Fibroblast of upper back skin (primary cell): Measurements from ENCODE around the gene TMEM132D.
"Not testable (repeated sequence)": the region's sequence is repeated elsewhere in the genome, so short reads cannot be mapped to it uniquely, and the experiment has no call there.

Experiments
- DNase-seq: peaks from one replicate; pipeline ENCODE4 v3.0.0-alpha.2; 2013

Gene TMEM132D

DNA sequence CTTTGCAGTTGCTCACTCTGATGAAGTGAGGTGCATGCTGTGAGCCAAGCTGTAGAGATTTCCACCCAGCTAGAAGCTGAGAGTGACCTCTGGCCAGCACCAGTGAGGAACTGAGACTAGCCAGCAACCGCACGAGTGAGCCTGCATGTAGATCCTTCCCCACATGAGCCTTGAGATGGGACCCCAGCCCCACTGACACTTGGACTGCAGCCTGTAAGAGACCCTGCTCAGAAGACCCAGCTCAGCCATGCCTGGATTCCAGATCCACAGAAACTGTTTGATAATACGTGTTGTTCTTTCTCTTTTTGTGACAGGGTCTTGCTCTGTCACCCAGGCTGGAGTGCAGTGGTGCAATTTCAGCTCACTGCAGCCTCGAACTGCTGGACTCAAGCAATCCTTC lies 821.4 kb downstream of the TMEM132D start:
- DNase-seq = no peak

DNA sequence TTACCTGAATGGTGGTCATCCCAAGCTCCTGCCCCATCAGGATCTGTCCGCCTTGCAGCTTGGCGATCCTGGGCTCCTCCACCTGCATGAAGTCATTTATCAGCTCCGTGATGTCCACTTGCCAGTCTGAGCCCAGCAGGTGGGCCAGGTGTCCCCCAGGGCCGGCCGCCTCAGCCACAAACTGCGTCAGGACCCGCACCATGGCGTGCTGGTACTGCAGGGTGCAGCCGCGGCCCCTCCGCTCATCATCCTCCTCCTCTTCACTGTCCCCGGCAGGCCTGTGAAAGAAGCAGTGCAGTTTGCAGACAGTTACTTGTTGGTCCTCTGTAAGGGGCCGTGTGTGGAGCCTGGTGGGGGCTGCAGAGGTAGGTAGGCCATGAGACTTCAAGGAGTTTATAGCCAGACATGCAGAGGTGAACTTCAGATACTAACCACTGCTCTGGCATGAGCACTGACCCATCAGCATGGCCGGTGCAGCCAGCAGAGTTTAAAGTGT lies 822.0 kb downstream of the TMEM132D start:
- DNase-seq = no peak

DNA sequence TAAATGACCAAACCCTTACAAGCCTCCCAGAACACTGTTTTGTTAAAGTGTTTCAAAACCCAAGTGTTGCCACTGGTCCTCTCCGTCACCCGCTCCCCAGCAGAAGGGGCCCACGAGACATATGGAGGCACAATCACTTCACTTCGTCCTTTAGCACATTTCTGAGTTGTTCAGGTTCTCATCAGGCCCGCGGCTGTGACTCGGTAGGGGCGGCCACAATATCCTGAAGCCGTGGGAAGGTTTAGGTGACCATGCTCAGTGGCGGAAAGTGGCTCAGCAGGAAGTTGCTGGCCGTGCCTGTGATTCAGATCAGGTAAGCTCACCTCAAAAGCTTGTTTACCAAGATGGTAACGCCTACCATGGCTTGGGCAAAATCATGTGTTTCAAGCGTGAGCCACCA lies 823.0 kb downstream of the TMEM132D start:
- no peak for DNase-seq

DNA sequence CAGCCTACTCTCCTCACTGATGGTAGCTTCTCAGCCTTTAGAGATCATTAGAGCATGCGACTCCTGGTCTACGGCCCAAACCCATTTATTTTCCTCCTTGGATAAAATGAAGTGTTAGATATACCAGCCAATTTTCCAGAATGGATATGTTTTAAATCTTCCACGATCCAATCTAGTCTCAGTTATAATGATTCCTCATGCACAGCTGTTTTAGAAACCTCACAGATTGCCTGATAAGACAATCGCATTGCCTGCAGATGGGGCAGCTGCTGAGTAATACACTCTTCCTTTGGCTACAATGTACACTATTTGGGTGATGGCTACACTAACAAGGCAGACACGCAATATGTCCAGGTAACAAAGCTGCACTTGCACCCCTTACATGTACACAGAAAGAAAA lies 823.4 kb downstream of the TMEM132D start:
- DNase-seq = no peak

DNA sequence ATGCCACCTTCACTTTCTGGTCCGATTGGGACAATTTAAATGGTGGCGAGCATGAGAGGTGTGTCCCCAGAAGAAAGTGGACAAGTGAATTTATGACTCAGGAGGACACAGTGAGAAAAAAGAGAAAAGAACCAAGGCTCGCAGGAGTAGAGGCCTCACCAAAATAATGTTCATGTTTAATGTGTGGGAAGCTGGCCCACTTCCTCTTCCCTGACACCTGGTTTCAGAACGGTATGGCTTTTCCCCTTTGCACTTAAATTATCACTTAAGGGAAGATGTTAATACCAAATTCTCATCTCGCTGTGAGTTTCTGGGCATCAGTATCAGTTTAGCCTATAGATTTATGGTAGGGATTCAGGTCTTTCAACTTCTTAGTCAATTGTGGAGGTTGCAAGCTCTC lies 824.1 kb downstream of the TMEM132D start:
- DNase-seq = no peak

DNA sequence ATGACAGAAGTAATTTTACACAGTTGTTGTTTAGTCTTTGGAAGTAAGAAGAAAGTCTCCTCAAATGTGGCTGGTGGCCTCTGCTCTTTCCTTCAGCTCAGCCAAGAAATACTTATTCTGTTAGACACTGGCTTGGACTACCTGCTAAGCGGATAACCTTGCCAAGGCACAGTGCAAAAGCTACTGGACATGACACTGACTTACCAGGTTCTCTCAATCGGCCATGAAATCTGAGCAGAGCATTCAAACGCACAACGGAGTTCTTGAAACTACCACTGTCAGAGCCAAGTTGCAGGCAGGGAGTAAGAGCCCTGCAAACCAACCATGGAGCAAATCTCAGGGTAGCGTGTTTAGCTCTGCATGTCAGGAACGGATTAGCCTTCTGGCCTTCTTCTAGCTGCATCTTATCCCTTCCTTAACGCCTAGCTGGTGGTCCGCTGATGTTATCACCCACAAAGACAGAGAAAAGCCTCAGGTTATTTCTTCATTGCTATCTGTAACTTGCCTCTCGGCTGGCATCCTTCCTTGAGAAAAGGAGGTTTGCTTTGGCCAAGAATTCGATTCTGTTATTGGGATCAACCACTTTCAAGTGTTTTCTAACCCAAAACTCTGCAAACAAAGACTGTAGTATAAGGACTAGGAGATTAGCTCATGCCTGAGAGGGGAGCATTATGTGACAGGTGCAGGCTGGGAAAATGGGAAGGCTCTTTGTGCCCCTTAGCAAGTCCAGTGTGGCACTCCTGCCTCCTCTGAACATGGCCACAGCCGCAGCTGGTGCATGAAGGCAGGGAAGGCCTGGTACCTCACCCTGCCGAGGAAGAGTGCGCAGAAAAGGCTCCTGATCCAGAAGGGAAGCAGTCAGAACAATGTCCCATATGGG lies 827.1 kb downstream of the TMEM132D start:
- DNase-seq = no peak

DNA sequence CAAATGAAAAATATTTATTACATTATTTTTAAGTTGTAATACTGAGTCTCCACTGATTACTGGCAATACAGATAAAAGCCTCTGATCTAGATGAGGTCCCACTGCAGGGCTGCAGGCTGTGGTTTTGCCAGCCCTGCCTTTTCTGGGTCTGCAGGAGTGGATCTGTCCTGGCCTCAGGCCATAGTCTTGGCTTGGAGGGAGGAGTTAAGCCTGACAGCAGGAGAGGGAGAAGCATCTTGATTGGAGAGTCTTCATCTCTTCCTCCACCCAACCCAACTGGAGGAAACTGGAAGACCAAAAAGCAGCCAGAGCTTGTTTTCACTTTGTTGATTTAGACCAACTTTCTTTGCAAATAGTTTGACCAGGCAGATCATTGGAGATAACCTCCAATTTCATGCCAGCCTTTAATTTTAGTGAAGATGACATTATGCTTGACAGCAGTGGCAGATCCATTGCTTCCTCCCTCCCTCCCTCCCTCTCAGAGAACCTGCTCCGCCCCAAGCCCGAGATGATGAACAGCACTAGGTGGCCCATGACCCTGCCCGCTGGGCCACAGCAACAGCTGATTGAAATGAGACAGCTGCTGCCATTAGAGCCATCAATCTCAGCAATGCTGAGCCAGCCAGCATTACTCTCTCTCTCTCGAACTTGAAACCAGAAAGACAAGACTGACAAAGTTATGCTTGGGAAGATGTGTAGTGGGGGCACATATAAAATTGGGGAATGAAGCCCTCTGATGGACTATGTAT lies 828.2 kb downstream of the TMEM132D start:
- DNase-seq = no peak

DNA sequence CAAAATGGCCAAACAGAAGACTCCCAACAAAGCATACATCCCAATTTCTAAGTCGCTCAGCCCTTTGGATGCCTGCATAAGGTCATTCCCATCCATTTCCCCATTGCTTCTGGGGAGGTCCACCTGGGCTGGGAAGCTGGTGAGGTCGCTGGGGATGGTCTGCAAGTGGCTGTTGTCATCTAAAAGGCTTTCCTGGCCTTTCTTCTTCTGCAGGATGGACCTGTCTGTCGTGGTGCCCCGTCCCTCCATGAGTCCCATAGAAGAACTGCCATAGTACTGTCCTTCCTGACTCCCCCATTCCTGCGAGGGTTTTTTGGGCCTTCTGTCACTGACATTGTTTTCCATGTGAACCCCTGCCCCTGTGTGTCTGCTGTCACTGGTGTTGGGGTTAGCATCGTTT lies 829.4 kb downstream of the TMEM132D start:
- no peak for DNase-seq

DNA sequence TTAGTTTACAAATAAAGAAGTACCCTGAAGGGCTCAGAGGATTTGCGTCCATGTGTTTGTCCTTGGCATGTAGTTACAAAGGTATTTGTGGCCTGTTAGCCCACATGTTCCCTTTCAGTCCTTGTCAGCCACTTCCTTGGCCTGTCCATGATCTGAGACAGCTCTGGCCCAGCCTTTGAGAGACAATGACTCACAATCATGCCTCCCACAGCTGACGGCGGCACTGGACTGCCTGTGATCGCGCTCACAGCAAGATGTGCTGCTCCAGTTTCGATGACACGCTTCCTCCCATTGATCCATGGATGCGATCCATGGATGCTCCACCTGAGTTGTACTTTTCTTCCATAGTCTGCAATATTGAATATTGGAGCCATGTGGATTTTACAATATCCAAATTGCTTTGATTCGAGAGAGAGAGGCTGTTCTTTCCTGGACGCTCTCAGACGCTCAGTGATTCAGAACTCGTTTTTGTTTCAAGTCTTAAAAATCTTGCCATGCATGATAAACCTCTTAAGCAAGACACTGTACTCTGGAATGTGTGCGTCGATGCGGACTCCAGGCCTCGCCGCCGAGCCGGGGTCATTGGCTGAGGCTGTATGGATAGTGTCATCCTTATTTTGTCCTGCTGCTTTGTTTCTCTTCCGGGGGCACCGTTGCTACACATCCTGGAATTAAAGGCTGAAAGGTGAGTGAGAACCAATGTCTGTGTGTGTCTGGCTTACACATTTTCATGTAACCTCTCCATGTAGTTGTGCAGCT lies 830.5 kb downstream of the TMEM132D start:
- no peak for DNase-seq

DNA sequence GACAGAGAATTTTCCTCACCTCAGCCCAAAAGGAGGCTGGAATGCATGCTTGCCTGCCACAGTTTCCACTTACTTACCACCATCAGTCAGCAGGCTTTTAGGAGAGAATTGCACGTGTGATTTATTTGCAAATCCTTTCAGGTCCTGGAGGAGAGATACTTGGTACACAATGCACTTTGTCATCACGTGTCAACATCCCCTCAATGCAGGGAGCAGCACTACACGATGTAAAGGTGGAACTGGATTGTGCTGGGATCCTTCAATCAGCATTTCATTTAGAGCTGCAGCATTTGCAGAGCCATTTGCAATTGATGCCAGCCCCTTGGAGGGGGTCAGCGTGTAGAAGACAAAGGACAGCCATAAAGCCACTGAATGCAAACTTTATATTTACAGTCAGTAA lies 832.5 kb downstream of the TMEM132D start:
- no peak for DNase-seq

DNA sequence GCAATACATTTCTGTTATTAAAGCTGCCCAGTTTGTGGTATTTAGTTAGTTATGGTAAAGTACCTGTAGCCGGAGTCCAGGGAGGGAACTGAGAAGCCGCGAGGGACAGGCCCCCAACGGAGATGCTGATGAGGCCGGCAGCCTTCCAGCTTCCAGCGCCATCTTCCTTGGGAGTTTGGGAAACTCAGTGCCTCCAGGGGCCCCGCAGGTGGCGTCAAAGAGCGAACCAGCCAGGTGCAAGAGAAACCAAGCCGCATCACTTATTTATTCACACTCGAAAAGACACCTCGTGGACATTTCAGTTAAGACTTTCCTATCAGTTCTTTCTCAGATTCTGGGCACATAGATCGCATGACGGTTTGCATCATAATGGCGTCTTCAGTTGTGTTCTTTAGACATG lies 833.9 kb downstream of the TMEM132D start:
- DNase-seq = no peak

DNA sequence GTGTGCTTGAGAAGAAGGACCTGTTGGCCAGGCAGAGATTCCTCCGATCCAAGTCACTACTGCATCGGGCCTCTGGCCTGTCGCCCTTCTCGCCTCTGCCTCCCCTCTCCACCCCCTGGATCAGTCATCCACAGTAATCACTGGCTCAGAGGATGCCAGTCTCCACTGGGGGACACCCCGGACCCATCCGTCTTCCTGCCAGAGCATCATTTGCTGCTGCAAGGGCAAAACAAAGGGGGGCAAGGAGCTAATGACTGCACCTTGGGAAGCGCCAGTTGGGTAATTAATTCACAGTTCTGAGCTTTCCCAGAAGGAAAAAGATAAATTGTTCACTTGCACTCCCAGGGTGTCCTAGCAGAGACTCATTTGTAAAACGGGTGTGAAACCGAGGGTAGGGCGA lies 835.1 kb downstream of the TMEM132D start:
- no peak for DNase-seq

DNA sequence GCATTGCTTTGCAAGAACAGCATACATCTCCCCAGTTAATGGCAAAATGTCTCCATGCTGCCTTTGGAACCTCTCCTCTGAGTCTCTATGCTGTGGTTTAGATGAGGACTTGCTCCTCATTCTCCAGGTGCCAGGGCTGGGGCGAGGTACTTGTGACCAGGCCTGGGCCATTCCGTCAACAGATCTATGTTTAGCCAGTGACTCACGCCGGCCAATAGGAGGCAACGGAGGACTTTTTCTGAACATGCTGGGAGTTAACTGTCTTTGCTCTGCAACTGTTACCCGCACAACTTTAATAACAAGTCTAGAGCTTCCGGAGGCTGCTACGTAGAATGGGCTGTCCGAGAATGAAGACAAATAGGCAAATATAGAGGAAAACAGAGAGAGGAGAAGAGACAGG lies 836.3 kb downstream of the TMEM132D start:
- no peak for DNase-seq

DNA sequence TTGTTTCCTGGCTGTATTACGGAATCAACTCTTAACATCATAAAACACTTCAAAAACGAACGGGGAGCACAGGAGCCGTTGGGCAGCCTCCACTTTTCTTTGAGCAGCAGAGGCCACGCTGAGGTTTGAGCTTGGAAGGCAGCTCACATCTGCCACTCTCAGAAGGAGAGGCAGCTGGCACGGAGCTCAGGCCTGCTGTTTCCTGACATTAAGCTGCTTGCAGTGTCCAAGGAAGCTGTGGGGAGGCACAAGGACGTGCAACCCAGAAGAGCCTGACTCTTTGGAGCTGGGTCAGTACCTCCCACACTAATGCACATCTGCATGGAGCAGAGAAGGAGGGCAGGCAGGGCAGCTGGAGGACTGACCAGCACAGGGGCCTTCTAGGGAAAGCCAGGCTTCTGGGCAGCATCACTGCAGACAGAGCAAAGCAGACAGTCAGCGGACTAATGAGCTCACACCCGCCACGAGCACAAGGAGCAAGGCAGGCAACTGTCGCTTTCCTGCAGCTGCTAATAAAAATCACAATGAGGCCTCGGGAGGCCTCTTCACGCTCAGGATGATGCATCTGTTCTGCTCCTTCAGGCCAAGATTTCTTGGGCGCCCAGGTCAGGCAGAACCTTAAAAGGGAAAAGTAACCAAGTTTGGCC lies 839.5 kb downstream of the TMEM132D start:
- no peak for DNase-seq

DNA sequence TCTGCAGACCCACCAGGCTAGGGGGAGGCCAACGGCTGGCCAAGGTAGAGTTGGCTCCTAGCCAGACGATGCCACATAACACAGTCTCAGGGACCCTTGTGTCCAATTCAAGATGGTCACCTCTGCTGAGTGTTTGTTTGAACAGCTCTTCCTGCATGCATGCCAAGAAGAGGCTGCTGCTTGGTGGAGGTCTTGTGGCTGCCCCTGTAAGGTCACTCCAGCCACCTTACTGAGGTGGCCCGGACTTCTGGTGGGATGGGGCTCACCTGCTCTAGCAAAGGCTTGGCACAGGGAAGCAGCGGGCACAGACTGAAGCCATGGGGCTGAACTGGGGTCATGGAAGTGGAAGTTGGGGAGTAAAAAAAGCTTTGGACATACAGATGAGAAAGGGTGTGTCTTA lies 840.2 kb downstream of the TMEM132D start:
- no peak for DNase-seq

DNA sequence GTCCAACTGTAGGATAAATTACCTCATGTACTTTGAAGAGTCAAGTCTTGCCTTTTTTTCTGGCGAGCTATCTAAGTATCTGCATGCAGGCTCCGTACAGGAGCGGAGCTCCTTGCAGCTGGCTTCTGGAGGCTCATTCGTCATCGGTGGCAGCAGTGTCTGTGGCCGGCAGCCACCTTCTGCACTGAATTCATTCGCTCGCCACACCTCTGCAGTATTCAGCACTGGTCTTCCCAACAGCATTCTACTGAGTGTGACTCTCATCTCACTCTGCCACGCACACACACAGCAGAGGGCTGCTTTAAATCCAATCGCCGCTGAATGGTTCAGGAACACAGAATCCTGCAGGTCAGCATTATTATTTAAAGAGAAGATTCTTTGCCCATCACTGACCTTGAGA lies 850.6 kb downstream of the TMEM132D start:
- DNase-seq = no peak

DNA sequence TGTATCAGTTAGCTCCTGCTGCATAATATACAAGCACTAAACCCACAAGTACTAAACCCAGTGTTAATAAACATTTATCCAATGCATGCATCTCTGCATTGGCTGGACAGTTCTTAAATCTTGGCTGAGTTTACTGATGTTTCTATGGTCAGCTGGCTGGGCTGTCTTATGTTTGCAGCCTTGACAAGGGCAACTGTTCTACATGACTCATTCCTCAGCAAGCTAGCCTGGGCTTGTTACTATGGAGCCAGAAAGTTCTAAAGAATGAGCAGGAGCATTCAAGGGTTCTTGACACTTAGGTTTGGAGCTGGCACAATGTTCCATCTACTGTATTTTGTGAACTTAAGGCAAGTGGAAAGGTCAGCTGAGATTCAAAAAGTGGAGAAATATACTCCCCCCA lies 851.5 kb downstream of the TMEM132D start:
- no peak for DNase-seq

DNA sequence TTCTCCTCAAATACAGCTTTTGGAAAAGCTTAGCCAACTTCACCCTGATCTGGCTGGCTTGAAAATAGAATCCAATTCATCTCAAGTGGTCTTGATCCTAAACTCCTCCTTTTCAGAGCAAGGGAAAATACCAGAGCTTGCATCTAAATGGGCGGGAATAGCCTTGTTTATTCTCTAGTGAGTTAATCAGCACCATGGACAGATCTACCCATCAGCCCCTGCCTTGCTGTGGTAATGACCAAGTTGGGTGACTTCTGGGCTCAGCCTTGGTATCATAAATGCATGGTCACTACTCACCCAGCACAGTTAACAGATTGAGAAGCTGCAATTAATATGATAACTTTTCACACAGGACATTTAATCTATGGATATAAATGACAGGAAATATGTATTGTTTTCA lies 853.9 kb downstream of the TMEM132D start:
- no peak for DNase-seq

DNA sequence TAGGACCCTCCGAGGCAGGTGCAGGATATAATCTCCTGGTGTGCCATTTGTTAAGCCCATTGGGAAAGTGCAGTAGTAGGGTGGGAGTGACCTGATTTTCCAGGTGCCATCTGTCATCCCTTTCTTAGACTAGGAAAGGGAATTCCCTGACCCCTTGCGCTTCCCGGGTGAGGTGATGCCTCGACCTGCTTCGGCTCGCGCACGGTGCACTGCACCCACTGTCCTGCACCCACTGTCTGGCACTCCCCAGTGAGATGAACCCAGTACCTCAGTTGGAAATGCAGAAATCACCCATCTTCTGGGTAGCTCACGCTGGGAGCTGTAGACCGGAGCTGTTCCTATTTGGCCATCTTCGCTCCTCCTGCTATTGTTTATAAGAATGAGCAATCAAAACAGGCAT lies 860.5 kb downstream of the TMEM132D start:
- not testable (repeated sequence) for DNase-seq

DNA sequence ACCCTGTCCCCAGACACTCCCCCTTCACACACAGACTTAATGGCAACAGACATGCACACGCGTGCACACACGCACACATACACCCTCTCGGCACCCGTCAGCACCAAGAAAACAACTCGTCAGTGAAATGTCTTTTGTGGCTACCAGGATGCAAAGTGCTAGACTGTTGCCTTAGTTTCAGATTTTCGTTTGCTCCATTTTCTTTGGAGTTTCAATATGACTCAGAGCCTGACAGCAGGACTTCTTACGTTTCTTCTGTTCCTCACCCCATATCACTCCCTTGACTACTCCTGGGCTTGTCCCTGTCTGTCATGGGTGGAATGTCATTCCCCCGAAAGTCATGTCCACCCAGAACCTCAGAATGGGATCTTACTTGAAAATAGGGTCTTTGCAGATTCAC lies 867.7 kb downstream of the TMEM132D start:
- no peak for DNase-seq

DNA sequence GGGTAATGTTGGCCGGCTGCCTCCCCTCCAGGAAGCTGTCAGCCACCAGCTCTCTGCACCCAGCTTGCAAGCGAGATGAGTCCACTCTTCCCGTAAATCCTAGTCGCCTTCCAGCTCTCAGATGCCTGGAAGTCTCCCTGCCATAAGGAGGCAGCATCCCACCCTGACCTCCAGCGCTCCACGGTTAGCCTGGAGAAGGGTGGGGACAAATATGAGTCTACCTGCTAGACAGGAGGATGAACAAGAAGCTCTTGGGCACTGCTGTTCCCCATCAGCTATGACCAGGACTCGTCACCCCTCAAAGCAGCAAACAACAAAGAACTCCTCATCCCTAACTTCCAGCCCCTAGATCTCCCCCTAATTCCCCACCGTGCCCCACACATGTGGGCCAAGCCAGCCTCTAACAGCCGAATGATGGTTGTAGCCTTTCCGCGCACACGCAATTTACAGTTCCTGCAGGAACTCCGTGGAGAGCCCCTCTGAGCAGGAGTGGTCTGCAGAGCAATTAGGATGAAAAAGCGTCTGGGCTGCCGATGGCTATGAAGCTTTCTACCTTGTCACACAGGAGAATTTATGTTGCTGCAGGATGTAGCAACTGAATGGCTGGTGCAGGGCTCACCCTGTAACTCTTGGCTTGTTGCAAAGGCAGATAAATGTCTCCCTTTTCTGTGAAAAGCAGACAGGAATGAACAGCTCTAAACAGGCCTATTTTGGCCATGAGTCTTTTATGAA lies 869.1 kb downstream of the TMEM132D start:
- DNase-seq = no peak

DNA sequence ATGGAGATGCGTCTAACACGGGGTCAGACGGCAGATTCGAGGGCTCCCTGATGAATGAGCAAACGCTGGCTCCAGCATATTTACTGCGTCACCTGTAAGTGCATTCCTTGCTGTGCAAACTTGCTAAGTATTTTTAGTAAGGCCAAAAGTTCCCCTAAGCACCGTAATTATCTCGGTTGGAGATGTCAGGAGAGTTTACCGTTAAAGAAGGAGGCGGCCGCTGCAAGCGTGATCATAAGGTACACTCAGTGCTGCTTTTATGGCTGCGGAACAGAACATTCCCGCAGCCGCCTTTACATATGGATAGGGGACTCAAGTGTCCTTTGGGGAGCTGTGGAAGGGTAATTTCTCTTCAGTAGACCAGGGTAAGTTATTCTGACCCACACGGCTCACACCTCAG lies 875.0 kb downstream of the TMEM132D start:
- no peak for DNase-seq
